Measurements from ENCODE around the gene PLS3. TPM values are rescaled to one million over a fixed set of nuclear protein-coding genes. Genes with fewer than 3 reads are reported as not detected.
"Not testable (repeated sequence)": the region's sequence is repeated elsewhere in the genome, so short reads cannot be mapped to it uniquely, and the experiment has no call there.

The PLS3 gene
- total RNA-seq, 4 donors from 2014 or later, result 129 to 202 (median 171) TPM

DNA sequence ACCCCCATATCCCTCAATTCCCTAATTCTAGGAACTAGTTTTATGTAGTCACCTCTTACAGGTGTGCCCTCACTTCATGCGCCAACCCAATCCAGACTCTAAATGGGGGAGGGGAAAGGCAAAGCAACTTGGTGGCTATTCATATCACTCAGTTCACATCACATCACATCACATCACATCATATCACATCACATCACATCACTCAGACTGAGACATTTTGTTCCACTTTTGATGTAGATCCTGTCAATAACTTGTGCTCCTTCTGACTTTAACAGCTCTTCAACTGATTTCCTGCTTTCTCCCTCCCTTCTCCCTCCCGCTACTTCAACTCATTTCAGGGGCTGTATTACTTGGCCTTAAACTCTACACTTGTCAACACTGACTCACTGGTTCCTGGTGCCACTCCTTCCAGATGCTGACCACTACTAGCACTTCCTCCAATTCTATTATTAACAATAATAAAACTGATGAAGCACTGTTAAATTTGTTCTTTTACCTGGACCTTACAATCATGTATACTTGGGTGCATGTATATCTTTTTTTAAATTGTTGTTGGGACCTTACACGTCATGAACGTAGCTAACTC, 29.1 kb upstream of the PLS3 start:
- intact Hi-C loops (cut with DNase I; ENCODE audit: low total_unique reads), result no loop called here
- DNase-seq (ENCODE audit: low spot score in 2 of 2), result no peak
- H3K4me3 ChIP-seq (ENCODE audit: low read depth, poor library complexity, severe bottlenecking), result no peak overlapping the region
- no peak for TF ChIP-seq POLR2A (IDR thresholded peaks at IDR 0.05)
- TF ChIP-seq, protein P1, sequence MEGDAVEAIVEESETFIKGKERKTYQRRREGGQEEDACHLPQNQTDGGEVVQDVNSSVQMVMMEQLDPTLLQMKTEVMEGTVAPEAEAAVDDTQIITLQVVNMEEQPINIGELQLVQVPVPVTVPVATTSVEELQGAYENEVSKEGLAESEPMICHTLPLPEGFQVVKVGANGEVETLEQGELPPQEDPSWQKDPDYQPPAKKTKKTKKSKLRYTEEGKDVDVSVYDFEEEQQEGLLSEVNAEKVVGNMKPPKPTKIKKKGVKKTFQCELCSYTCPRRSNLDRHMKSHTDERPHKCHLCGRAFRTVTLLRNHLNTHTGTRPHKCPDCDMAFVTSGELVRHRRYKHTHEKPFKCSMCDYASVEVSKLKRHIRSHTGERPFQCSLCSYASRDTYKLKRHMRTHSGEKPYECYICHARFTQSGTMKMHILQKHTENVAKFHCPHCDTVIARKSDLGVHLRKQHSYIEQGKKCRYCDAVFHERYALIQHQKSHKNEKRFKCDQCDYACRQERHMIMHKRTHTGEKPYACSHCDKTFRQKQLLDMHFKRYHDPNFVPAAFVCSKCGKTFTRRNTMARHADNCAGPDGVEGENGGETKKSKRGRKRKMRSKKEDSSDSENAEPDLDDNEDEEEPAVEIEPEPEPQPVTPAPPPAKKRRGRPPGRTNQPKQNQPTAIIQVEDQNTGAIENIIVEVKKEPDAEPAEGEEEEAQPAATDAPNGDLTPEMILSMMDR (IDR thresholded peaks at IDR 0.05), result no peak
- WGBS, 2 donors, result 56 to 87% methylated on average over 4 of the region's 4 CpGs

DNA sequence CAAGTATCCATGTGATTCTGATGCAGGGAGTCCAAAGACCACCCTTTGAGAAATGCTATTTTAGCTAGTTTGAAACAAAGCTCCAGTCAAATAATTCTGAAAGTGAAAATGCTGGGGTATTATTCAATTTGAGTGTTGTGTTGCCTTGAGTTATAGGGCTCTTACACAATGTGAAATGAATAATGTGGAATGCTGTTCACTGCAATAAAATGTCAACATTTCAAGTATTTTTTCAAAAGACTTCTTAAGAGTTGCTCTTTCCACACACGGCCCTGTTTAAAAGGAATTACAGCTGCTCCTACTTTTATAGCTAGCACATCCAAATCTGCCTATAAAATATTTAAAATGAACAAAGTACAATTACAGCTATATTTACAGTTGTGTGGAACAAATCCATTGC, 27.5 kb upstream of the PLS3 start:
- 27 to 41% methylated on average over 1 of the region's 1 CpG for WGBS, 2 donors
- no peak overlapping the region for H3K4me3 ChIP-seq (ENCODE audit: low read depth, poor library complexity, severe bottlenecking)
- no peak for DNase-seq (ENCODE audit: low spot score in 2 of 2)
- no peak for TF ChIP-seq POLR2A (IDR thresholded peaks at IDR 0.05)
- TF ChIP-seq, protein P1 (IDR thresholded peaks at IDR 0.05), result no peak
- intact Hi-C loops (cut with DNase I; ENCODE audit: low total_unique reads), result no loop called here

DNA sequence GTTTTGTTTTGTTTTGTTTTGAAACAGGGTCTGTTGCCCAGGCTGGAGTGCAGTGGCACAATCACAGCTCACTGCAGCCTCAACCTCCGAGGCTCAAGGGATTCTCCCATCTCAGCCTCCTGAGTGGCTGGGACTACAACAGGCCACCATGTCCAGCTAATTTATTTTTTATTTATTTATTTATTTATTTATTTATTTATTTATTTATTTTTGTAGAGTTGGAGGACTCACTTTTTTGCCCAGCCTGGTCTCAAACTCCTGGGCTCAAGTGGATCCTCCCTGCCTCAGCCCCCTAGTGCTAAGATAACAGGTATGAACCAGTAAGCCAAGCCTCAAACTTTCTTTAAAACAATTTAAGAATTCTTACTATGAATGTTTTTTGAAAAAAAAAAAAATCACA, 26.6 kb upstream of the PLS3 start:
- TF ChIP-seq, protein P1 (IDR thresholded peaks at IDR 0.05), result no peak
- no peak for TF ChIP-seq POLR2A (IDR thresholded peaks at IDR 0.05)
- intact Hi-C loops (cut with DNase I; ENCODE audit: low total_unique reads), result no loop called here
- 71 to 96% methylated on average over 1 of the region's 1 CpG for WGBS, 2 donors
- no peak overlapping the region for H3K4me3 ChIP-seq (ENCODE audit: low read depth, poor library complexity, severe bottlenecking)
- DNase-seq (ENCODE audit: low spot score in 2 of 2), result no peak

DNA sequence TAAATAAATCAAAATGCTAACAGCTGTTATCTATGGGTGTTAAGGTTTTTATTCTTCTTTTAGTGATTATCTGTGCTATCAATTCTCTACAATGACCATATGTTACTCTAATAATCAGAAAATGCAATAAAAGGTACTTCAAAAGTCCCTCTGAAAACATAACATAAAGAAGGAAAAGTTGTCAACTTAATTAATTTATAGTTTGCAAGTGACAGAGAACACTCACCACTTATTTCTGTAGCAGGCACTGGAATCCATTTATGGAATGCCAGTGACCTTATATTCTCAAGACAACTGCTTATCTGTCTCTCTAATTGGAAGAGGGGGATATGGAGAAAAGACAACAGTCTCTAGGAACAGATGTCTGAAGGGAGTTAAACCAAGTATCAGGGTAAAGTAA, 25.6 kb upstream of the PLS3 start:
- no peak for DNase-seq (ENCODE audit: low spot score in 2 of 2)
- intact Hi-C loops (cut with DNase I; ENCODE audit: low total_unique reads), result no loop called here
- TF ChIP-seq POLR2A (IDR thresholded peaks at IDR 0.05), result no peak
- TF ChIP-seq, protein P1 (IDR thresholded peaks at IDR 0.05), result no peak
- no peak overlapping the region for H3K4me3 ChIP-seq (ENCODE audit: low read depth, poor library complexity, severe bottlenecking)

DNA sequence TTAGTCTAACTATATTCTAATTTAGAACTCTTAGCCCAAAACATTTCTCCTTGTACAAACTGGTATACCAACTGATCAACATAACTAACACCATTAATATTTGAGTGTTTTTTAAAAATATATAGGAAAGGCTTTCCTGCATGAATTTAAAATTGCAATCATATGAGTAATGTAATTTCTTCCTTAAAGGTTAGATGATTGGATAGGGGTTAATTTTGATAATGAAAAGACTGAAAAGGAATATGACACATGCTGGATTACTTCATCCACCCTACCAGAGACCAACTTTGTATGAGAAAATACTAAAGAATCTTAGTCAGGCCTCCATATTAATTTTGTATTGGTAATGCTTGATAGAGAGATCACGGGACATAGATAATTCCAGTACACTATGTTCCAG, 25.1 kb upstream of the PLS3 start:
- no peak for DNase-seq (ENCODE audit: low spot score in 2 of 2)
- 67 to 81% methylated on average over 1 of the region's 1 CpG for WGBS, 2 donors
- H3K4me3 ChIP-seq (ENCODE audit: low read depth, poor library complexity, severe bottlenecking), result no peak overlapping the region
- TF ChIP-seq, protein P1 (IDR thresholded peaks at IDR 0.05), result no peak
- no peak for TF ChIP-seq POLR2A (IDR thresholded peaks at IDR 0.05)
- intact Hi-C loops (cut with DNase I; ENCODE audit: low total_unique reads), result no loop called here

DNA sequence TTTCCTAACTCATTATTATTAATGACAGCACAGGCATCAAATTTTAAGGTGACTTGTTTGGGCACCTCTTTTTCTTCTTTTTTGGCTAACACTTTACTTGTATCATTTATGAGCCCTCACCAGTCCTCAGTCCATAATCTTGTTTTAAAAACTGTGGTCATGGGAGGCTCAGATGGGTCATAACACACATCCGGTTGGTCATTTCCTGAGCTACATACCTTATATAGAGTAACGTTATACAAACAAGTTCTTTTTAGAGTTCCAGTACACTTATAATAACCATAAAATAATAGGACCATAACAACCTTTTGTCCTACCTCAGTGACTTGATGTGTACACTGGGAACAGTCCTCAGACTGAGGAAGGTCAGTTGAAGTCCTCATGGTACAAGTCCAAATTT, 21.1 kb upstream of the PLS3 start:
- H3K4me3 ChIP-seq (ENCODE audit: low read depth, poor library complexity, severe bottlenecking), result no peak overlapping the region
- no peak for DNase-seq (ENCODE audit: low spot score in 2 of 2)
- intact Hi-C loops (cut with DNase I; ENCODE audit: low total_unique reads), result no loop called here
- 75 to 78% methylated on average over 2 of the region's 2 CpGs for WGBS, 2 donors
- TF ChIP-seq POLR2A (IDR thresholded peaks at IDR 0.05), result no peak
- TF ChIP-seq, protein P1 (IDR thresholded peaks at IDR 0.05), result no peak

DNA sequence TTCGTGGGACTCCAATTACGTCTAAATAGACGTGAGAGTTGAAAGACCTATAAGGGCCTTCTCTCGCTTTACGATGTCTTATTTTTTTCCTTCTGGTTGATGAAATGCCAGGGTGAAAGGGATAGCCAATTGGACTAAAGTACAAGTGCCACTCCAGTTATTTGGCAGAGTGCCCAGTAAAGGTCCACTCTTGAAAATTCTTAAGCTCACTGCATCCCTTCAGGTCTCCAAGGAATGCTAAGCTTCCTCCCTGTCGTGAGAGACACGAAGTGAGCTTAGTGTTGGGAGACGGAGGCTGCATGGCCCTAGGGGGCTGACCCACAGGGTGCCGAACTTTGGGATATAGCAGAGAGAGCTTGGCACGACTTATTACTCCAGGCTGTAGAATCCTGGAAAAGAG, 19.9 kb upstream of the PLS3 start:
- DNase-seq (ENCODE audit: low spot score in 2 of 2); H3K4me3 ChIP-seq (ENCODE audit: low read depth, poor library complexity, severe bottlenecking); intact Hi-C loops (cut with DNase I; ENCODE audit: low total_unique reads): not testable (repeated sequence)
- WGBS, 2 donors, result 83 to 86% methylated on average over 10 of the region's 10 CpGs

Data from lower leg skin (tissue), 4 donors.